Parathyroid adenoma (tissue), 2 donors: ENCODE data around the gene CBLN4.

Source experiments
- H2AFZ ChIP-seq: fragments of 300-600 bp; sonication (generic); one replicate; pipeline ENCODE4 v1.7.0; 2017; ENCODE audit warnings: antibody characterized with exemption, mild to moderate bottlenecking
- H3K27ac ChIP-seq: fragments of 300-600 bp; sonication (generic); one replicate; pipeline ENCODE4 v1.7.0; 2017
- H3K27me3 ChIP-seq: fragments of 300-600 bp; sonication (generic); one replicate; pipeline ENCODE4 v1.7.0; 2017; ENCODE audit warnings: low read length; ENCODE audit not compliant: control insufficient read depth, insufficient read depth
- H3K36me3 ChIP-seq: fragments of 300-600 bp; sonication (generic); one replicate; pipeline ENCODE4 v1.7.0; 2017; ENCODE audit warnings: low read length; ENCODE audit not compliant: control insufficient read depth, insufficient read depth
- H3K4me1 ChIP-seq: fragments of 300-600 bp; sonication (generic); one replicate; pipeline ENCODE4 v1.7.0; 2017; ENCODE audit warnings: control low read depth
- H3K4me2 ChIP-seq: fragments of 300-600 bp; sonication (generic); one replicate; pipeline ENCODE4 v1.7.0; 2017; ENCODE audit warnings: low read length
- H3K4me3 ChIP-seq: fragments of 300-600 bp; sonication (generic); one replicate; pipeline ENCODE4 v1.7.0; 2017; ENCODE audit warnings: low read depth, low read length
- H3K79me2 ChIP-seq: fragments of 300-600 bp; sonication (generic); one replicate; pipeline ENCODE4 v1.7.0; 2017; ENCODE audit warnings: control low read depth
- H3K9ac ChIP-seq: fragments of 300-600 bp; sonication (generic); one replicate; pipeline ENCODE4 v1.7.0; 2017; ENCODE audit warnings: mild to moderate bottlenecking
- H3K9me3 ChIP-seq: fragments of 300-600 bp; sonication (generic); one replicate; pipeline ENCODE4 v1.7.0; 2017; ENCODE audit warnings: low read length; ENCODE audit not compliant: control insufficient read depth
- TF ChIP-seq, protein P1 (sequence below): fragments of 300-600 bp; sonication (generic); IDR thresholded peaks from one replicate; pipeline ENCODE4 v1.7.0; 2017; ENCODE audit warnings: antibody characterized with exemption, mild to moderate bottlenecking
- donor health status: primary hyperparathyroidism.

Gene CBLN4

DNA sequence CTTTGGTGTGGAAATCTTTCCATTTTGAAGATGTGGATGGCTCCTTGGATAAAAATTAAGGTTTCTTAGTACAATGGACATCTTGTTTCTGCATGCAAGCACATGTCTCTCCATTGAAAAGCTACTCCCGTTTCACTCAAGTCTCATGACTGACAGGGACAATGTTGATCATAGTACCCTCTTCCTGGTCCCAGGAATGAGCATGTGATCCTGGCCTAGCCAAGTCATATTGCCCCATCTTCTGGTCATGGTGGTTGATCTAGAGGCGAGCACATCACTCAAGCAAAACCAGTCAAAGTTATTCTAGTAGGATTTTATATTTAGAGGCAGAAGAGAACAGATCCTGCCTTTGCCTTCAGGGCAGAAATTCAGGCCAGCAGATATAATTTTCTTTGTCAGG lies 12.2 kb upstream of the CBLN4 start:
- H3K9me3 ChIP-seq = no peaks in the 10 kb centered on the region
- H2AFZ ChIP-seq = no peak overlapping the region
- no peak overlapping the region for H3K9ac ChIP-seq
- H3K27ac ChIP-seq = no peak overlapping the region
- H3K36me3 ChIP-seq = no peaks in the 10 kb centered on the region
- TF ChIP-seq, protein P1, sequence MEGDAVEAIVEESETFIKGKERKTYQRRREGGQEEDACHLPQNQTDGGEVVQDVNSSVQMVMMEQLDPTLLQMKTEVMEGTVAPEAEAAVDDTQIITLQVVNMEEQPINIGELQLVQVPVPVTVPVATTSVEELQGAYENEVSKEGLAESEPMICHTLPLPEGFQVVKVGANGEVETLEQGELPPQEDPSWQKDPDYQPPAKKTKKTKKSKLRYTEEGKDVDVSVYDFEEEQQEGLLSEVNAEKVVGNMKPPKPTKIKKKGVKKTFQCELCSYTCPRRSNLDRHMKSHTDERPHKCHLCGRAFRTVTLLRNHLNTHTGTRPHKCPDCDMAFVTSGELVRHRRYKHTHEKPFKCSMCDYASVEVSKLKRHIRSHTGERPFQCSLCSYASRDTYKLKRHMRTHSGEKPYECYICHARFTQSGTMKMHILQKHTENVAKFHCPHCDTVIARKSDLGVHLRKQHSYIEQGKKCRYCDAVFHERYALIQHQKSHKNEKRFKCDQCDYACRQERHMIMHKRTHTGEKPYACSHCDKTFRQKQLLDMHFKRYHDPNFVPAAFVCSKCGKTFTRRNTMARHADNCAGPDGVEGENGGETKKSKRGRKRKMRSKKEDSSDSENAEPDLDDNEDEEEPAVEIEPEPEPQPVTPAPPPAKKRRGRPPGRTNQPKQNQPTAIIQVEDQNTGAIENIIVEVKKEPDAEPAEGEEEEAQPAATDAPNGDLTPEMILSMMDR = no peak
- no peak overlapping the region for H3K4me2 ChIP-seq
- H3K4me3 ChIP-seq = no peak overlapping the region
- no peaks in the 10 kb centered on the region for H3K4me1 ChIP-seq
- H3K79me2 ChIP-seq = no peaks in the 10 kb centered on the region
- H3K27me3 ChIP-seq = no peaks in the 10 kb centered on the region

DNA sequence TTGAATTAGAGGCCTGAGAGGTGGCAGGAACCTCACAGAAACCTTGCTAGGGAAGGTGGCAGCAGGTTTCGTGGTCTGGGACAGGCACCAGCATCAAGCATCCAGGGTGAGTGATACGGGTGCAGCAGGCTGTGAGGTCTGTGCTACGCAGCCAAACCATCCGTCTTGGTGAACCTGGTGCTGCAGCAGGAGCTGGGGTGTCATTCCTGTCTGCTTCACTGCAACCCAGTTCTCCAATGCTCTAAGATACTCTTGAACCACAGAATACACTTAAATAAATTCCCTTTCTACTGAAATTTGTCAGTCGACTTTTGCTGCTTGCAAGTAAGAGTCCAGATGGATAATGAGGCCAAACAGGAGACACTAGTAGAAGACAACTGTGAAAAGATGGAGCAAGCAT lies 9.7 kb upstream of the CBLN4 start:
- TF ChIP-seq, protein P1 = no peak
- Histone ChIP-seq H3K4me1 (no peaks in the 10 kb centered on the region), H3K79me2 (no peaks in the 10 kb centered on the region), H3K4me3 (no peak overlapping the region), H3K27ac (no peak overlapping the region), H3K9me3 (no peaks in the 10 kb centered on the region), H3K36me3 (no peaks in the 10 kb centered on the region), H3K27me3 (no peaks in the 10 kb centered on the region), H3K4me2 (no peak overlapping the region), H2AFZ (no peak overlapping the region), H3K9ac (no peak overlapping the region)

DNA sequence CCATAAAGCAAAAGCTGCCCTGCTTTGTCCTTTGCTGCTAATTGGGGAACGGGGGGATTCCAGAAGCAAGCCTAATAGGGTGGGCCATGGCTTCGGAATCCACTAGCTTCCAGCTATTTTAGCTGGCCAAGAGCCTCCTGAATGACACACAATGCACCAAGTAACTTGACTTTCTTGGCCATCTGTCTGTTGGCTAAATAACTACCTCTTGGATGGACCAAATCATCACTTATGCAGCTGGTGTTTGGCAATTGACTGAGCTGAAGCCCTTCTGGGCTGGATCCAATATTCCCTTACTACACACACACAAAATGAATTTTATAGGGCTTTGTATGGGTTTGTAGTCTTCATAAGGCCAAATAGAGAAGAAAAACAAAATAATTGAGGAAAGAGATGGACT lies 8.8 kb upstream of the CBLN4 start:
- H3K36me3 ChIP-seq = no peaks in the 10 kb centered on the region
- H3K27me3 ChIP-seq = no peaks in the 10 kb centered on the region
- H3K4me3 ChIP-seq = no peak overlapping the region
- H3K4me2 ChIP-seq = no peak overlapping the region
- H3K27ac ChIP-seq = no peak overlapping the region
- no peaks in the 10 kb centered on the region for H3K4me1 ChIP-seq
- no peak overlapping the region for H3K9ac ChIP-seq
- H3K9me3 ChIP-seq = no peaks in the 10 kb centered on the region
- H3K79me2 ChIP-seq = no peaks in the 10 kb centered on the region
- no peak overlapping the region for H2AFZ ChIP-seq
- TF ChIP-seq, protein P1 = no peak

DNA sequence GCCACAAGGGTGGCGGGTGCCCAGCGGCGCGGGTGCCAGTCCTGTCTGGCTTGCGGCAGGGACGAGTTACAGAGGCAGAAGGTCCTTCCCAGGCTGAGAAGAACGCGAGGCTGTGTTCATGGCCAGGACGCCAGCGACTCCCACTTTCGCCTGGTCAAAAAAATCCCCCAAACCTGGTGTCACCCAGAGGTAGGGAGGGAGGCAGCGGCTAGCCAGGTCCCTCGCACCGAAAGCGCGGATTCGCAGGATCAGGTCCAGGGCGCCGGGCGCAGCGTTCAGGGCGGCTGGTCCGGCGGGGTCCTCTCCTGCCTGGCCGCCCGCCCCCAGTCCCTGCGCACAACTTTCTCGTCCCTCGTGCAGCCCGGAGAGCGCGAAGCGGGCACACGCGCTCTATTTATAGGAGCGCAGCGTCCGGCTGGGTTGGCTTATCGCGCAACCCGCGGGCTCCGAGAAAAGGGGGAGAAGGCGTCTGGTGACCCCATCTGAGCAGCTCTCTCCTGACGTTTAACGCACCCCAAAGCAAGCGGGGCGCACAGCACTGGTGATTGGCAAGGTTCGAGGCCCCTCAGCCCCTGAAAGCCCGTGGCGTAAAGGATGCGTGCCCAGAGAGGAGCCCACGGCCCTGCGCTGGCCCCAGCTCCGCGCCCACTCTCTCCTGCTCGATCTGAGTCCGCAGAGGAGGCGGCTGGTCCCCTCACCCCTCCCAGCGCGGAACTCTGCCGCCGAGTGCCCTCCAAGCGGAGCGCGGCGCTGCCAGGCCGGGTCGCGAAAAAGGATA lies 519 bp downstream of the CBLN4 start:
- H3K36me3 ChIP-seq = no peaks in the 10 kb centered on the region
- H3K9ac ChIP-seq = no peak overlapping the region
- no peaks in the 10 kb centered on the region for H3K4me1 ChIP-seq
- no peak overlapping the region for H3K4me2 ChIP-seq
- no peaks in the 10 kb centered on the region for H3K79me2 ChIP-seq
- no peak overlapping the region for H3K4me3 ChIP-seq
- TF ChIP-seq, protein P1 = no peak
- no peak overlapping the region for H2AFZ ChIP-seq
- H3K27me3 ChIP-seq = peaks cover 11% of the 10 kb centered on the region
- no peak overlapping the region for H3K27ac ChIP-seq
- H3K9me3 ChIP-seq = peaks cover 3% of the 10 kb centered on the region

DNA sequence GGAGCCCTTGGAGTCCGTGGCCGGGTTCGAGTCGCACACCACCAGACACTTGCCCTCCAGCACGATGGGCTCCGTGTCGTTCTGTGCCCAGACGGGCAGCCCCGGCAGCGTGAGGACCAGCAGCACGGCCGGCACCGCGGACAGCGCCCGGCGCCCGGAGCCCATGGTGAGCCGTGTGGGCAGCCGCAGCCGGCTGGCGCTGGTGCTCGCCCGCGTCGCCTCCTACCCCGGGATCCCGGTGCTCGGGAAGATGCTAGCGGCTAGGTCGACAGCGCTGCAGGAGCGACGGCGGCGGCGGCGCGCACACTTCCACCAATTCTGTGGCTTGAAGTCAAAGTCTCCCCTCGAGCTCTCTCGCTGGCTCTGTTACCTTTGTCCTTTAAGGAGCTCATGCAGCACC lies 1.3 kb downstream of the CBLN4 start:
- H3K9ac ChIP-seq = no peak overlapping the region
- H2AFZ ChIP-seq = no peak overlapping the region
- H3K27me3 ChIP-seq = peaks cover 11% of the 10 kb centered on the region
- peaks cover 3% of the 10 kb centered on the region for H3K9me3 ChIP-seq
- TF ChIP-seq, protein P1 = no peak
- no peaks in the 10 kb centered on the region for H3K4me1 ChIP-seq
- H3K4me3 ChIP-seq = no peak overlapping the region
- no peaks in the 10 kb centered on the region for H3K79me2 ChIP-seq
- no peaks in the 10 kb centered on the region for H3K36me3 ChIP-seq
- H3K4me2 ChIP-seq = no peak overlapping the region
- H3K27ac ChIP-seq = no peak overlapping the region
